H1 (cell line): ENCODE data around the gene FZD4.

Experiments used
- CHD1 ChIP-seq: IDR thresholded peaks from 2 replicates; pipeline ENCODE4 v1.6.1; 2012; ENCODE audit warnings: low read depth, low read length, improper control_type of control experiment
- EP300 ChIP-seq, 2 experiments: IDR thresholded peaks; 1 replicate in 1 of 2; 2 replicates in 1 of 2; pipeline ENCODE4 v1.6.1; 2011 to 2012; ENCODE audit warnings: low read depth in 2 of 2, low read length in 2 of 2, mild to moderate bottlenecking in 2 of 2, borderline replicate concordance in 1 of 2, inconsistent platforms in 1 of 2, moderate library complexity in 1 of 2
- EZH2 ChIP-seq: fragments of 200-600 bp; sonication (generic); IDR thresholded peaks from 2 replicates; pipeline ENCODE4 v1.7.1; 2012; ENCODE audit warnings: low read depth, mild to moderate bottlenecking, moderate library complexity, low read length, inconsistent platforms; ENCODE audit not compliant: severe bottlenecking
- KDM1A ChIP-seq: fragments of 200-600, 300-600 bp; sonication (generic); IDR thresholded peaks from 2 replicates; pipeline ENCODE4 v1.7.1; 2016; ENCODE audit warnings: mild to moderate bottlenecking, low read length, borderline replicate concordance
- MAX ChIP-seq: IDR thresholded peaks from 2 replicates; pipeline ENCODE4 v1.6.1; 2012; ENCODE audit warnings: inconsistent platforms
- POLR2AphosphoS5 ChIP-seq: IDR thresholded peaks from 2 replicates; pipeline ENCODE4 v1.6.1; 2011; ENCODE audit warnings: low read depth, low read length
- SIN3A ChIP-seq, 2 experiments: IDR thresholded peaks in 1 of 2; conservative IDR thresholded peaks in 1 of 2; 2 replicates each; pipeline ENCODE4 v1.6.1; 2011 to 2012; ENCODE audit warnings: low read length in 2 of 2, improper control_type of control experiment in 1 of 2, low read depth in 1 of 2, mild to moderate bottlenecking in 1 of 2
- YY1 ChIP-seq: IDR thresholded peaks from 2 replicates; pipeline ENCODE4 v1.6.1; 2011; ENCODE audit warnings: low read depth, mild to moderate bottlenecking, low read length
- ZNF274 ChIP-seq: IDR thresholded peaks from 2 replicates; pipeline ENCODE4 v1.7.0; 2012; ENCODE audit warnings: low read length, borderline replicate concordance; ENCODE audit errors: extremely low read depth
- TF ChIP-seq, protein P1 (sequence below), 3 experiments: IDR thresholded peaks; 1 replicate in 2 of 3; 2 replicates in 1 of 3; pipeline versions ENCODE4 v1.5.1 to v1.6.1; 2011; ENCODE audit warnings: low read length in 3 of 3, mild to moderate bottlenecking in 3 of 3, inconsistent platforms in 2 of 3, low read depth in 1 of 3, moderate library complexity in 1 of 3; ENCODE audit not compliant: insufficient read depth in 1 of 3; ENCODE audit errors: control extremely low read depth in 1 of 3

GRCh38 chr11:86956905-86957195 lies 1.7 kb upstream of the FZD4 start:
- TF ChIP-seq, protein P1, sequence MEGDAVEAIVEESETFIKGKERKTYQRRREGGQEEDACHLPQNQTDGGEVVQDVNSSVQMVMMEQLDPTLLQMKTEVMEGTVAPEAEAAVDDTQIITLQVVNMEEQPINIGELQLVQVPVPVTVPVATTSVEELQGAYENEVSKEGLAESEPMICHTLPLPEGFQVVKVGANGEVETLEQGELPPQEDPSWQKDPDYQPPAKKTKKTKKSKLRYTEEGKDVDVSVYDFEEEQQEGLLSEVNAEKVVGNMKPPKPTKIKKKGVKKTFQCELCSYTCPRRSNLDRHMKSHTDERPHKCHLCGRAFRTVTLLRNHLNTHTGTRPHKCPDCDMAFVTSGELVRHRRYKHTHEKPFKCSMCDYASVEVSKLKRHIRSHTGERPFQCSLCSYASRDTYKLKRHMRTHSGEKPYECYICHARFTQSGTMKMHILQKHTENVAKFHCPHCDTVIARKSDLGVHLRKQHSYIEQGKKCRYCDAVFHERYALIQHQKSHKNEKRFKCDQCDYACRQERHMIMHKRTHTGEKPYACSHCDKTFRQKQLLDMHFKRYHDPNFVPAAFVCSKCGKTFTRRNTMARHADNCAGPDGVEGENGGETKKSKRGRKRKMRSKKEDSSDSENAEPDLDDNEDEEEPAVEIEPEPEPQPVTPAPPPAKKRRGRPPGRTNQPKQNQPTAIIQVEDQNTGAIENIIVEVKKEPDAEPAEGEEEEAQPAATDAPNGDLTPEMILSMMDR (IDR thresholded peaks at IDR 0.05; ENCODE audit: control extremely low read depth in 1 of 3, insufficient read depth in 1 of 3, low read depth in 1 of 3, low read length in 3 of 3): no peak
- TF ChIP-seq ZNF274 (no peak), KDM1A (no peak), CHD1 (no peak), EZH2 (no peak), SIN3A (conservative IDR thresholded peaks at IDR 0.05 in 1 of 2, IDR thresholded peaks at IDR 0.05 in 1 of 2; ENCODE audit: low read depth in 1 of 2, low read length in 2 of 2) (no peak), YY1 (no peak), EP300 (IDR thresholded peaks at IDR 0.05; ENCODE audit: borderline replicate concordance in 1 of 2, low read depth in 2 of 2, low read length in 2 of 2) (no peak), MAX (no peak), POLR2AphosphoS5 (no peak)
